Chondrocyte (in vitro differentiated cells): ENCODE results near the gene DUT. TPM values are rescaled to one million over a fixed set of nuclear protein-coding genes. Genes with fewer than 3 reads are reported as not detected.

Experiments used
- DNase-seq: peaks from one replicate; pipeline ENCODE4 v3.0.0; 2021; ENCODE audit warnings: mixed read lengths, low spot score
- H3K27ac Mint-ChIP-seq: one replicate; pipeline ENCODE4 v1.8.0; 2021; ENCODE audit warnings: mild to moderate bottlenecking, moderate library complexity, mixed read lengths; ENCODE audit not compliant: unreplicated experiment
- H3K27me3 Mint-ChIP-seq: 2 replicates; pipeline ENCODE4 v1.8.0; 2021; ENCODE audit warnings: low read depth, mixed read lengths
- H3K36me3 Mint-ChIP-seq: 2 replicates; pipeline ENCODE4 v1.8.0; 2021; ENCODE audit warnings: low read depth, mixed read lengths
- H3K4me1 Mint-ChIP-seq: 2 replicates; pipeline ENCODE4 v1.8.0; 2021; ENCODE audit warnings: low read depth, mild to moderate bottlenecking, mixed read lengths
- H3K4me3 Mint-ChIP-seq: one replicate; pipeline ENCODE4 v1.8.0; 2021; ENCODE audit warnings: mild to moderate bottlenecking, moderate library complexity, mixed read lengths; ENCODE audit not compliant: unreplicated experiment
- H3K9me3 Mint-ChIP-seq: 2 replicates; pipeline ENCODE4 v1.8.0; 2021; ENCODE audit warnings: low read depth, mixed read lengths
- total RNA-seq: library from RNA; stranded (reverse); gene quantifications from 3 replicates; pipeline ENCODE4 v1.2.1, GENCODE V29; 2021
- TF ChIP-seq, protein P1 (sequence below): fragments of 200-600 bp; sonication (generic); IDR thresholded peaks from 2 replicates; pipeline ENCODE4 v1.5.0; 2021; ENCODE audit warnings: antibody characterized with exemption, mild to moderate bottlenecking, moderate library complexity

Gene DUT
- total RNA-seq, 1 donor from 2014 or later, result 71.5 TPM

DNA sequence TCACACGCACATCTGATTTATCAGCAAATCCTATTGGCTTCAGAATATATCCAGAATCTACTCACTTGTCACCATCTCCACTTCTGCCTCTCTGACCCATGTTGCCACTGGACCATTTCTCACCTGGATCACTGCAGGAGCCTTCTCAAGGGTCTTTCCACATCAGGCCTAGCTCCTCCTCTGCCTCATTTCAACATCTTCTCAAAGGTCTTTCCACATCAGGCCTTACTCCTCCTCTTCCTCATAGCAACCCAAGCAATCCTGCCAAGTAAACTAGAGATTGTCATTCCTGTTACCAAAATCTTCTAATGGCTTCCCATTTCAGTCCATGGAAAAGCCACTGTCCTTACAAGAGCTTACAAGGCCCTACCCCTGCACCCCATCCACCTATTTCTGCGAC is 18.0 kb upstream of the DUT start:
- no peak overlapping the region for H3K4me3 Mint-ChIP-seq
- H3K27ac Mint-ChIP-seq, result no peak overlapping the region
- peaks cover 4% of the 10 kb centered on the region for H3K36me3 Mint-ChIP-seq
- H3K27me3 Mint-ChIP-seq, result no peaks in the 10 kb centered on the region
- DNase-seq, result no peak
- TF ChIP-seq, protein P1, sequence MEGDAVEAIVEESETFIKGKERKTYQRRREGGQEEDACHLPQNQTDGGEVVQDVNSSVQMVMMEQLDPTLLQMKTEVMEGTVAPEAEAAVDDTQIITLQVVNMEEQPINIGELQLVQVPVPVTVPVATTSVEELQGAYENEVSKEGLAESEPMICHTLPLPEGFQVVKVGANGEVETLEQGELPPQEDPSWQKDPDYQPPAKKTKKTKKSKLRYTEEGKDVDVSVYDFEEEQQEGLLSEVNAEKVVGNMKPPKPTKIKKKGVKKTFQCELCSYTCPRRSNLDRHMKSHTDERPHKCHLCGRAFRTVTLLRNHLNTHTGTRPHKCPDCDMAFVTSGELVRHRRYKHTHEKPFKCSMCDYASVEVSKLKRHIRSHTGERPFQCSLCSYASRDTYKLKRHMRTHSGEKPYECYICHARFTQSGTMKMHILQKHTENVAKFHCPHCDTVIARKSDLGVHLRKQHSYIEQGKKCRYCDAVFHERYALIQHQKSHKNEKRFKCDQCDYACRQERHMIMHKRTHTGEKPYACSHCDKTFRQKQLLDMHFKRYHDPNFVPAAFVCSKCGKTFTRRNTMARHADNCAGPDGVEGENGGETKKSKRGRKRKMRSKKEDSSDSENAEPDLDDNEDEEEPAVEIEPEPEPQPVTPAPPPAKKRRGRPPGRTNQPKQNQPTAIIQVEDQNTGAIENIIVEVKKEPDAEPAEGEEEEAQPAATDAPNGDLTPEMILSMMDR, result no peak
- H3K9me3 Mint-ChIP-seq, result peaks cover 5% of the 10 kb centered on the region
- no peaks in the 10 kb centered on the region for H3K4me1 Mint-ChIP-seq

DNA sequence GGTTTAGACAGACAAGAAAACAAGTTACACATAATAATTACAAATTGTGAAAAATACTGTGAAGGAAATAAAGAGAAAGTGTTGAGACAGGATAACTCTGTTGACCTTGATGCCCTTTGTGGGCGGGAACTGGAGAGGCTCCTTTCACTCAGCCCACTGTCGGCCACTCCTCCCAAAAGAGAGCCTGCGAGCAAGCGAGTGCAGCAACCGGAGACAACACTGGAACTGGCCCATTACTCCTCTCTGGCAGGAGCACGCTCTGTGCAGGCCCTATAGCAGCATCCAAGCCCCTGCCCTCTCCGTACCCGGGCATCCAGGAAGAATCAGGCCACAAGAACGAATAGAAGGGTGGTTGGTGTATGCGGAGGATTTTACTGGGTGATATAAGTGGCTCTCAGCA is 16.2 kb upstream of the DUT start:
- TF ChIP-seq, protein P1, result no peak
- Mint-ChIP-seq H3K27me3 (no peaks in the 10 kb centered on the region), H3K4me1 (no peaks in the 10 kb centered on the region), H3K4me3 (no peak overlapping the region), H3K36me3 (peaks cover 4% of the 10 kb centered on the region), H3K27ac (no peak overlapping the region), H3K9me3 (peaks cover 5% of the 10 kb centered on the region)
- no peak for DNase-seq

DNA sequence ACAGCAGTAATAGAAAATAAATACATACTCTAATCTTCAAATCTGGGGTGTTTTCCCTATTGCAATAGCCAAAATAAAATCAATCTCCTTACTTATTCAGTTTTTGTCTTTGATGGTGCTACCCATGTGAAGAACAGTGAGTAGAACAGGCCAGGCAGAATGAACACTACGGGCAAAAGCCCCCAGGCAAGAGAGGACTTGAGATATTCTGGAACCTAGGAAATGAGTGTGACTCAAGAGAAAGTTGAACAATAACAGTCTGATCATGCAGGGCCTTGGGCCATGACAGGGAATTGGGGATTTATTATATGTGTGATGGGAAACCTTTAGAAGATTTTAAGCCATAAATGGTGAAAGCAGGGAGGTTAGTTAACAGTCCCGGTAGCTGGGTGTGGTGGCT is 14.0 kb upstream of the DUT start:
- Mint-ChIP-seq H3K9me3 (peaks cover 5% of the 10 kb centered on the region), H3K4me1 (no peaks in the 10 kb centered on the region), H3K4me3 (no peak overlapping the region), H3K36me3 (peaks cover 4% of the 10 kb centered on the region), H3K27me3 (no peaks in the 10 kb centered on the region), H3K27ac (no peak overlapping the region)
- DNase-seq, result no peak
- TF ChIP-seq, protein P1, result no peak

DNA sequence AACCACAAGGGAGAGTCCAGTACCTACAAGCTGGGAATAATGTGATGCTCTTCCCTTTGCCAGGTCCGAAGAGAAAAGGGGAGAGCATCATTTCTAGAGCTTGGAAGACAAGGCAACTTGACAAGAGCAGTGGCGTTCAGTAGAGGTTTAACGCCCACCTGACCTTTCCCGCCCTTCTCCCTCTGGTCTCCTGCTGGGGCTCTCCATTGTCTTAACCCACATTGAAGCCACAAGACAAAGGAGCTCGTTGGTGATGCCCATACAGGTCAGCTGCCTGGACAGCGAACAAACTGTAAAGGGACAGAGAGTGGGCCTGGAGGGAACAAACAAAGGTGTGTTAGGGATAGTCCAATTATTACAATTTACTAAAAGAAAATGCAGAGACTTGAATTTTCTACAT is 13.1 kb upstream of the DUT start:
- no peak overlapping the region for H3K27ac Mint-ChIP-seq
- TF ChIP-seq, protein P1, result no peak
- no peak for DNase-seq

DNA sequence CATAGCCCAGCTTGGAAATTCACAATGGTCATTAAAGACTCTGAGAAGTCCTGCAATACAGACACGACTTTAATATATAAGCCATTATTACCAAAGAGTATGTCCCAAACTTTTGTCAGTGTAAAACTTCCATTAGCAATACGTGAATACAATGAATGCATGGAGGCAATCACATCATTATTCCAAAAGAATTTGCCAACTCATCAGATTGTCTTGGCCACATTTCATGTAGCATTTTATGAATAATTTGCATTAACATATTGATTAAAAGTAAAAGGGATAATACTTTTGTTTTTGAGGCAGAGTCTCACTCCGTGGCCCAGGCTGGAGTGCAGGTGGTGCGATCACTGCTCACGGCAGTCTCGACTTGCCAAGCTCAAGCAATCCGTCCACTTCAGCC is 7.9 kb upstream of the DUT start:
- Mint-ChIP-seq H3K4me3 (no peak overlapping the region), H3K9me3 (no peaks in the 10 kb centered on the region), H3K4me1 (no peaks in the 10 kb centered on the region), H3K36me3 (no peaks in the 10 kb centered on the region), H3K27ac (no peak overlapping the region), H3K27me3 (no peaks in the 10 kb centered on the region)
- TF ChIP-seq, protein P1, result no peak
- DNase-seq, result no peak

More for the DNA sequence above, 13.1 kb upstream of the DUT start:
- no peaks in the 10 kb centered on the region for H3K27me3 Mint-ChIP-seq
- no peaks in the 10 kb centered on the region for H3K4me1 Mint-ChIP-seq
- peaks cover 5% of the 10 kb centered on the region for H3K9me3 Mint-ChIP-seq
- peaks cover 4% of the 10 kb centered on the region for H3K36me3 Mint-ChIP-seq
- H3K4me3 Mint-ChIP-seq, result no peak overlapping the region
